Fibroblast of lung (primary cell): ENCODE data around the gene CNGA1. TPM values are rescaled to one million over a fixed set of nuclear protein-coding genes. Genes with fewer than 3 reads are reported as not detected.

Source experiments
- DNase-seq, 2 donors: peaks; one replicate each; pipeline versions ENCODE4 v3.0.0 to v3.0.0-alpha.2; 2010; ENCODE audit warnings: low read depth in 2 of 2
- H2AFZ ChIP-seq: 2 replicates; pipeline ENCODE4 v1.5.1; 2012; ENCODE audit warnings: low read length, control low read depth, inconsistent platforms
- H3K27ac ChIP-seq: 2 replicates; pipeline ENCODE4 v1.5.1; 2011; ENCODE audit warnings: low read length, control low read depth; ENCODE audit not compliant: insufficient read depth
- H3K27me3 ChIP-seq: 2 replicates; pipeline ENCODE4 v1.5.1; 2011; ENCODE audit warnings: mild to moderate bottlenecking, low read length; ENCODE audit not compliant: control insufficient read depth, insufficient read depth
- H3K36me3 ChIP-seq: 2 replicates; pipeline ENCODE4 v1.5.1; 2011; ENCODE audit warnings: low read length; ENCODE audit not compliant: control insufficient read depth, insufficient read depth
- H3K4me1 ChIP-seq: 2 replicates; pipeline ENCODE4 v1.5.1; 2011; ENCODE audit warnings: low read length; ENCODE audit not compliant: control insufficient read depth, insufficient read depth; ENCODE audit errors: extremely low read depth
- H3K4me2 ChIP-seq: 2 replicates; pipeline ENCODE4 v1.5.1; 2011; ENCODE audit warnings: low read length, control low read depth; ENCODE audit not compliant: insufficient read depth; ENCODE audit errors: extremely low read depth
- H3K4me3 ChIP-seq, 4 experiments: fragments of 200-600 bp in 1 of 4; sonication (generic) in 1 of 4; replicated peaks in 1 of 4; 2 replicates each; pipeline ENCODE4 v1.5.1; 2011 to 2016; ENCODE audit warnings: low read length in 4 of 4, low read depth in 3 of 4, mild to moderate bottlenecking in 3 of 4, control low read depth in 2 of 4, inconsistent platforms in 1 of 4, mixed read lengths in 1 of 4; ENCODE audit not compliant: insufficient read depth in 1 of 4; ENCODE audit errors: control extremely low read depth in 1 of 4
- H3K79me2 ChIP-seq: 2 replicates; pipeline ENCODE4 v1.5.1; 2012; ENCODE audit warnings: mild to moderate bottlenecking, low read length, inconsistent platforms; ENCODE audit not compliant: control insufficient read depth, insufficient read depth
- H3K9ac ChIP-seq: 2 replicates; pipeline ENCODE4 v1.5.1; 2011; ENCODE audit warnings: mild to moderate bottlenecking, low read length, control low read depth; ENCODE audit not compliant: insufficient read depth
- H3K9me3 ChIP-seq: 2 replicates; pipeline ENCODE4 v1.5.1; 2012; ENCODE audit warnings: low read depth, low read length; ENCODE audit not compliant: control insufficient read depth, insufficient read depth
- H4K20me1 ChIP-seq: 2 replicates; pipeline ENCODE4 v1.5.1; 2011; ENCODE audit warnings: low read length; ENCODE audit not compliant: control insufficient read depth, insufficient read depth; ENCODE audit errors: extremely low read depth
- CTCF ChIP-seq, 2 donors: IDR thresholded peaks in 1 of 2; conservative IDR thresholded peaks in 1 of 2; 1 replicate in 1 of 2; 2 replicates in 1 of 2; pipeline ENCODE4 v1.5.1; 2011 to 2012; ENCODE audit warnings: low read length in 2 of 2, control low read depth in 1 of 2, inconsistent platforms in 1 of 2, low read depth in 1 of 2, mild to moderate bottlenecking in 1 of 2
- EZH2 ChIP-seq: IDR thresholded peaks from 2 replicates; pipeline ENCODE4 v1.5.1; 2012; ENCODE audit warnings: low read length, control low read depth, mild to moderate bottlenecking; ENCODE audit errors: missing control alignments
- polyA plus RNA-seq, 2 donors: library from polyadenylated mRNA; depleted of rRNA in 1 of 2; stranded (reverse) in 1 of 2; unstranded in 1 of 2; fragments of >200 nt; gene quantifications; 2 replicates each; pipeline ENCODE4 v1.2.1, GENCODE V29; 2011 to 2012; ENCODE audit warnings: missing spikeins in 1 of 2
- total RNA-seq: library from RNA; depleted of rRNA; stranded (reverse); fragments of >200 nt; gene quantifications from 2 replicates; pipeline ENCODE4 v1.2.1, GENCODE V29; 2014

The CNGA1 gene
- total and polyA plus RNA-seq, 2 donors (not counting 1 experiment from before 2014, with no cell fraction given), result not detected

DNA sequence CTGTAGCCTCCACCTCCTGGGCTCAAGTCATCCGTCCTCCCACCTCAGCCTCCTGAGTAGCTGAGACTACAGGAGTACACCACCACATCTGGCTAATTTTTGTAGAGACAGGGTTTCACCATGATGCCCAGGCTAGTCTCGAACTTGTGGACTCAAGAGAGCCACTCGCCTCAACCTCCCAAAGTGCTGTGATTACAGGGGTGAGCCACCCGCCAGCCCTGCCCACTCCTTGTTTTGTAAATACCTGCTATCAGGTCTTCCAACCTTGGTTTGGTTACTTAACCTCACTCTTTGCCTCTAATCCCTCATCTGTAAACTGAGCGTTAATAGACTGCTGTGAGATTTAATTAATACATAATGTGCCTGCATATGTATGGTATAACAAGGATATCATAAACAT is 803 bp downstream of the CNGA1 start:
- Histone ChIP-seq H2AFZ (no peak overlapping the region), H3K27ac (no peak overlapping the region), H4K20me1 (no peaks in the 10 kb centered on the region), H3K9me3 (no peaks in the 10 kb centered on the region), H3K36me3 (no peaks in the 10 kb centered on the region), H3K4me3 (peak overlapping the region in 1 of 4 experiments; percentile 56), H3K4me1 (no peaks in the 10 kb centered on the region), H3K27me3 (no peaks in the 10 kb centered on the region), H3K9ac (no peak overlapping the region), H3K79me2 (no peaks in the 10 kb centered on the region), H3K4me2 (no peak overlapping the region)
- no peak for DNase-seq
- TF ChIP-seq EZH2 (no peak), CTCF (conservative IDR thresholded peaks at IDR 0.05 in 1 of 2, IDR thresholded peaks at IDR 0.05 in 1 of 2; ENCODE audit: low read depth in 1 of 2, low read length in 2 of 2) (no peak)

DNA sequence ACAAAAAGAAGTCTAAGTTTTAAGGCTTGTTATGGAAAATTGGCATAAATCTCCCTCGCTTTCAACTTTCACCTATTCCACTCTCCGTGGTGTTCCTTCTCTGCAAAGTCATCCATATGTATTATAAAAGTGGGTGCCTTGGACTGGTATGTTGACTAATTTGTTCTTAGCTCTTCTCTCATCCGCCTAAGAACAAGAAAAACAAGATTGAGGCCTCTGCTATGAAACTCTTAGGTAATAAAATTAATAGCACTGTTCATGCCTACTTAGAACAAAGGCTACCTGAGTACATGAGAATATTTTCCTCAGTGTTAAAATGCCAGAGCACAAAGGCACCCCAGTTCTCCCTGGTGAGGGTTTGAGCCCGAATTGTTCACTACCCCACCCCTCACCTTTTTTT is 1.3 kb downstream of the CNGA1 start:
- Histone ChIP-seq H2AFZ (no peak overlapping the region), H3K9ac (no peak overlapping the region), H3K27me3 (no peaks in the 10 kb centered on the region), H3K4me3 (no peak overlapping the region), H3K4me1 (no peaks in the 10 kb centered on the region), H4K20me1 (no peaks in the 10 kb centered on the region), H3K4me2 (no peak overlapping the region), H3K27ac (no peak overlapping the region), H3K9me3 (no peaks in the 10 kb centered on the region), H3K36me3 (no peaks in the 10 kb centered on the region), H3K79me2 (no peaks in the 10 kb centered on the region)
- TF ChIP-seq CTCF (conservative IDR thresholded peaks at IDR 0.05 in 1 of 2, IDR thresholded peaks at IDR 0.05 in 1 of 2; ENCODE audit: low read depth in 1 of 2, low read length in 2 of 2) (no peak), EZH2 (no peak)
- no peak for DNase-seq

DNA sequence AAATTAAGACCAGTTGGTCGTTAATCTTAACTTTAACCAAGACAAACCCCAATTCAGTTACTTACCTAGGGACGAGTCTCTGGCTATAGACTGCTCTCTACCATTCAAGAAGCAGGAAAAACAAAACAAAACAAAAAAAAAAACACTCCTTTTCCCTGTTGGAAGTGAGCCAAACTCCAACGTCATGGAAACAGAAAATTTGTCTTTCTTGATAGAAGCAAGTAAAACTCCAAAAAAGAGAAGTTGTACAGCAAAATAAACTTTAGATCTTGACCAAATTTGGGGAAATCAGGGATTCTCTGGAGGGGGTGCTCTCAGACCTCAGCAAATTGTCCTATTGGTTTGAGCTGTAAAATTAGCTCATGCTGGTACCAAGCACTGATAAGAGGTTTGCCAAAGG is 3.7 kb downstream of the CNGA1 start:
- TF ChIP-seq EZH2, result no peak
- TF ChIP-seq CTCF (conservative IDR thresholded peaks at IDR 0.05 in 1 of 2, IDR thresholded peaks at IDR 0.05 in 1 of 2; ENCODE audit: low read depth in 1 of 2, low read length in 2 of 2), result no peak
- Histone ChIP-seq H3K4me3 (no peak overlapping the region), H3K36me3 (no peaks in the 10 kb centered on the region), H3K4me1 (no peaks in the 10 kb centered on the region), H3K9me3 (no peaks in the 10 kb centered on the region), H3K9ac (no peak overlapping the region), H2AFZ (no peak overlapping the region), H4K20me1 (no peaks in the 10 kb centered on the region), H3K27me3 (no peaks in the 10 kb centered on the region), H3K79me2 (no peaks in the 10 kb centered on the region), H3K27ac (no peak overlapping the region), H3K4me2 (no peak overlapping the region)
- no peak for DNase-seq
